IMR-90 (cell line): ENCODE results near the gene PLSCR2. TPM values are rescaled to one million over a fixed set of nuclear protein-coding genes. Genes with fewer than 3 reads are reported as not detected.

Experiments used
- ATAC-seq: fragments of 200-7000 bp; cut with Tn5 transposase; 2 replicates; pipeline ENCODE4 v1.9.1; 2020; ENCODE audit warnings: low read depth, mild to moderate bottlenecking, moderate library complexity
- BruUV-seq: library from RNA; stranded (reverse); fragments of 400-500 nt; replicated peaks from 2 replicates; lab custom pipeline; 2021; lab: Mats Ljungman, UMichigan
- CTCF ChIA-PET: fragments of 300-600 bp; formaldehyde crosslinking; extraction: SDS; loops from one replicate; lab custom pipeline; 2021; ENCODE audit warnings: antibody characterized with exemption; lab: Yijun Ruan, JAX
- POLR2A ChIA-PET: fragments of 300-600 bp; sonication (Branson Sonifier 250); formaldehyde crosslinking; loops from one replicate; lab custom pipeline; 2022; ENCODE audit warnings: antibody characterized with exemption; ENCODE audit not compliant: unreplicated experiment; lab: Charles Lee
- DNase-seq: peaks from one replicate; pipeline ENCODE4 v3.0.0; 2013
- H2AFZ ChIP-seq: replicated peaks from 2 replicates; pipeline ENCODE3; 2013; ENCODE audit warnings: low read length, mild to moderate bottlenecking; ENCODE audit not compliant: poor library complexity
- H2AK5ac ChIP-seq: 2 replicates; pipeline ENCODE4 v1.6.1; 2013; ENCODE audit warnings: low read depth, low read length, inconsistent platforms
- H2AK9ac ChIP-seq: replicated peaks from 2 replicates; pipeline ENCODE3; 2013; ENCODE audit warnings: mild to moderate bottlenecking, low read depth, low read length, moderate library complexity; ENCODE audit not compliant: poor library complexity
- H2BK120ac ChIP-seq: 2 replicates; pipeline ENCODE4 v1.6.1; 2013; ENCODE audit warnings: low read depth, low read length, inconsistent platforms
- H2BK15ac ChIP-seq: 3 replicates; pipeline ENCODE4 v1.6.1; 2013; ENCODE audit warnings: low read depth, low read length, inconsistent platforms
- H2BK20ac ChIP-seq: 2 replicates; pipeline ENCODE4 v1.6.1; 2013; ENCODE audit warnings: low read depth, mild to moderate bottlenecking, inconsistent platforms, low read length, moderate library complexity
- H2BK5ac ChIP-seq: 2 replicates; pipeline ENCODE4 v1.6.1; 2013; ENCODE audit warnings: mild to moderate bottlenecking, low read depth, low read length, inconsistent platforms; ENCODE audit not compliant: poor library complexity, severe bottlenecking
- H3K14ac ChIP-seq: replicated peaks from 2 replicates; pipeline ENCODE4 v1.6.1; 2013; ENCODE audit warnings: low read depth, low read length, inconsistent platforms
- H3K18ac ChIP-seq: 2 replicates; pipeline ENCODE4 v1.6.1; 2013; ENCODE audit warnings: low read depth, low read length, control low read depth
- H3K23ac ChIP-seq: 2 replicates; pipeline ENCODE4 v1.6.1; 2013; ENCODE audit warnings: low read depth, low read length, inconsistent platforms
- H3K27ac ChIP-seq: 2 replicates; pipeline ENCODE4 v1.5.1; 2013; ENCODE audit warnings: mild to moderate bottlenecking, control low read depth, low read length; ENCODE audit not compliant: insufficient read depth
- H3K27me3 ChIP-seq: 2 replicates; pipeline ENCODE4 v1.6.1; 2013; ENCODE audit warnings: low read length; ENCODE audit not compliant: control insufficient read depth, insufficient read depth
- H3K36me3 ChIP-seq: 2 replicates; pipeline ENCODE4 v1.6.1; 2013; ENCODE audit warnings: low read length, mixed read lengths; ENCODE audit not compliant: control insufficient read depth, insufficient read depth
- H3K4ac ChIP-seq: 2 replicates; pipeline ENCODE4 v1.6.1; 2013; ENCODE audit warnings: low read depth, low read length, inconsistent platforms
- H3K4me1 ChIP-seq: 2 replicates; pipeline ENCODE4 v1.6.1; 2013; ENCODE audit warnings: low read length, mixed read lengths; ENCODE audit not compliant: control insufficient read depth, insufficient read depth
- H3K4me2 ChIP-seq: 2 replicates; pipeline ENCODE4 v1.6.1; 2013; ENCODE audit warnings: low read depth, mild to moderate bottlenecking, control low read depth, low read length, moderate library complexity
- H3K4me3 ChIP-seq: 2 replicates; pipeline ENCODE4 v1.5.1; 2013; ENCODE audit warnings: low read depth, mild to moderate bottlenecking, control low read depth, low read length, moderate library complexity; ENCODE audit not compliant: insufficient read depth
- H3K56ac ChIP-seq: 2 replicates; pipeline ENCODE4 v1.6.1; 2013; ENCODE audit warnings: low read length, inconsistent platforms; ENCODE audit not compliant: insufficient read depth; ENCODE audit errors: extremely low read depth
- H3K79me1 ChIP-seq, 2 experiments: 2 replicates each; pipeline ENCODE4 v1.6.1; 2013; ENCODE audit warnings: low read length in 2 of 2, inconsistent platforms in 1 of 2, low read depth in 1 of 2
- H3K9ac ChIP-seq: 2 replicates; pipeline ENCODE4 v1.6.1; 2013; ENCODE audit warnings: low read depth, low read length, control low read depth
- H3K9me1 ChIP-seq: 2 replicates; pipeline ENCODE4 v1.6.1; 2013; ENCODE audit warnings: low read length, inconsistent platforms; ENCODE audit not compliant: insufficient read depth
- H3K9me3 ChIP-seq: 2 replicates; pipeline ENCODE4 v1.6.1; 2013; ENCODE audit warnings: low read length; ENCODE audit not compliant: control insufficient read depth, insufficient read depth
- H4K20me1 ChIP-seq: 2 replicates; pipeline ENCODE4 v1.6.1; 2013; ENCODE audit warnings: low read length, inconsistent platforms; ENCODE audit not compliant: insufficient read depth
- H4K5ac ChIP-seq: 2 replicates; pipeline ENCODE4 v1.6.1; 2013; ENCODE audit warnings: mild to moderate bottlenecking, low read depth, low read length, control low read depth
- H4K8ac ChIP-seq, 2 experiments: 2 replicates each; pipeline ENCODE4 v1.6.1; 2013; ENCODE audit warnings: low read depth in 2 of 2, low read length in 2 of 2, control low read depth in 1 of 2, inconsistent platforms in 1 of 2
- H4K91ac ChIP-seq: 2 replicates; pipeline ENCODE4 v1.6.1; 2013; ENCODE audit warnings: low read depth, low read length, inconsistent platforms; ENCODE audit not compliant: insufficient read depth
- MAFK ChIP-seq: IDR thresholded peaks from 2 replicates; pipeline ENCODE4 v1.6.1; 2012; ENCODE audit warnings: low read depth, low read length, improper control_type of control experiment
- USF2 ChIP-seq: fragments of 150-350 bp; IDR thresholded peaks from 2 replicates; pipeline ENCODE4 v1.6.1; 2017; ENCODE audit warnings: mild to moderate bottlenecking, antibody characterized with exemption, low read length, low read depth
- WGBS, 2 experiments: methylation state at CpG; one replicate each; pipeline versions ENCODE4 v1.1.5 to v1.1.7; 2013; ENCODE audit warnings: missing lambda C conversion rate in 2 of 2; ENCODE audit not compliant: insufficient read length in 1 of 2; ENCODE audit errors: extremely low coverage in 2 of 2; 5-methylcytosine and 5-hydroxymethylcytosine counted together
- dilution Hi-C: fragments of 300-500 bp; cut with HindIII; formaldehyde crosslinking; loops from one replicate; pipeline ENCODE4 v1.14.3; 2018; ENCODE audit warnings: low sequenced_read_pairs; ENCODE audit not compliant: unreplicated experiment
- in situ Hi-C: fragments of 300-500 bp; cut with MboI; formaldehyde crosslinking; loops from 3 replicates; pipeline ENCODE4 v1.14.3; 2019; ENCODE audit warnings: low sequenced_read_pairs, inconsistent platforms, mixed read lengths
- intact Hi-C: fragments of 100-400 bp; cut with micrococcal nuclease; formaldehyde crosslinking; loops from 2 replicates; pipeline ENCODE4 v1.10.0; 2022
- polyA plus RNA-seq, 3 experiments: library from polyadenylated mRNA; depleted of rRNA; stranded (reverse); fragments of >200 nt; gene quantifications; 2 replicates each; pipeline ENCODE4 v1.2.3, GENCODE V29; 2012; ENCODE audit warnings: low replicate concordance in 1 of 3
- total RNA-seq: library from RNA; depleted of rRNA; stranded (reverse); fragments of >200 nt; gene quantifications from 2 replicates; pipeline ENCODE4 v1.2.3, GENCODE V29; 2012

The PLSCR2 gene
- total and polyA plus RNA-seq, 2 of the 4 experiments (the other 2 are of a cell fraction), result not detected

DNA sequence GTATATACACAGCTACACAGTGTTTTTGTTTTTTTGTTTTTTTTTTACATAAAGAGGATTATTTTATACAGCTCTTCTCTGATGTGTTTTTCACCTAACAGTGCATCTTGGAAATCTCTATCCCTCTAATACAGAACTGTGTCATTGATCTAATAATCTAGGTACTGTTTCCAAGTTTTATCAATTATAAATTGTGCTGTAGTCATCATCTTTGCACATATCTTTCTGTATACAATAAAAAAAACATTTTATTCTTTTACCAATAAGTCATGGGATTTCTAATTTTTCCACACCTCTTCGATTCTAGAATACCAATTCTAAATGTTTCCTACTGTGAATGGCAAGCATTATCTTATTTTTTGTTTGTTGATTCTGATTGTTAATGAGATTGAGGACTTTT, 1.7 kb upstream of the PLSCR2 start:
- Histone ChIP-seq H3K4me2 (no peak overlapping the region), H2BK20ac (no peak overlapping the region), H4K5ac (no peak overlapping the region), H2AK5ac (no peak overlapping the region), H3K4me1 (peaks cover 4% of the 10 kb centered on the region), H3K9ac (no peak overlapping the region), H4K20me1 (no peaks in the 10 kb centered on the region), H2BK15ac (no peak overlapping the region), H2BK5ac (no peak overlapping the region), H3K4ac (no peak overlapping the region), H2BK120ac (no peak overlapping the region), H2AFZ (no peak overlapping the region), H4K8ac (no peak overlapping the region), H3K27ac (no peak overlapping the region), H3K18ac (no peak overlapping the region), H3K56ac (no peak overlapping the region), H3K14ac (no peak overlapping the region), H3K4me3 (no peak overlapping the region), H3K9me3 (no peaks in the 10 kb centered on the region), H3K79me1 (no peaks in the 10 kb centered on the region), H4K91ac (no peak overlapping the region), H3K9me1 (no peaks in the 10 kb centered on the region), H3K36me3 (no peaks in the 10 kb centered on the region), H3K23ac (no peak overlapping the region), H3K27me3 (no peaks in the 10 kb centered on the region; the same call in 1 of the 2 replicates), H2AK9ac (no peak overlapping the region)
- in situ Hi-C loops, result no loop called here
- peak; percentile 73 for TF ChIP-seq MAFK
- no peak for TF ChIP-seq USF2
- WGBS, 2 experiments, result no CpG with 5 or more reads among the region's 1 CpG
- CTCF ChIA-PET, result no interaction called here
- BruUV-seq, result no TSS peak
- intact Hi-C loops, result no loop called here
- DNase-seq (no peak), ATAC-seq (no peak)
- dilution Hi-C loops, result no loop called here
- POLR2A ChIA-PET, result no interaction called here
